CD4-positive, alpha-beta T cell (primary cell): ENCODE measurements around the gene ZC3H12D. TPM values are rescaled to one million over a fixed set of nuclear protein-coding genes. Genes with fewer than 3 reads are reported as not detected.
A peak's percentile ranks its signal among the peaks of the same experiment; 100 is the strongest.
"Not testable (repeated sequence)": the region's sequence is repeated elsewhere in the genome, so short reads cannot be mapped to it uniquely, and the experiment has no call there.

Experiments used
- ATAC-seq: fragments of 200-7000 bp; cut with Tn5 transposase; one replicate; pipeline ENCODE4 v1.10.0; 2022; ENCODE audit warnings: mild to moderate bottlenecking; ENCODE audit not compliant: poor library complexity
- CTCF ChIA-PET: fragments of 350-600 bp; sonication (Branson Sonifier 250); formaldehyde crosslinking; loops from one replicate; lab custom pipeline; 2021; ENCODE audit warnings: antibody characterized with exemption, inconsistent platforms; lab: Charles Lee
- POLR2A ChIA-PET: fragments of 350-600 bp; sonication (Branson Sonifier 250); formaldehyde crosslinking; loops from one replicate; lab custom pipeline; 2021; ENCODE audit warnings: antibody characterized with exemption, inconsistent platforms; lab: Charles Lee
- DNase-seq, 14 experiments: peaks; one replicate each; pipeline ENCODE4 v3.0.0-alpha.2; 2013 to 2020; ENCODE audit warnings: mixed read lengths in 2 of 14
- H3K27ac ChIP-seq, 2 donors: one replicate each; pipeline versions ENCODE4 v1.5.1 to v1.7.0; 2013; ENCODE audit warnings: low read length in 2 of 2, low read depth in 1 of 2, mild to moderate bottlenecking in 1 of 2
- H3K27me3 ChIP-seq, 2 experiments: 1 replicate in 1 of 2; 2 replicates in 1 of 2; pipeline versions ENCODE4 v1.6.1 to v1.7.0; 2013; ENCODE audit warnings: low read length in 2 of 2, control low read depth in 1 of 2, mild to moderate bottlenecking in 1 of 2, moderate library complexity in 1 of 2; ENCODE audit not compliant: insufficient read depth in 2 of 2, control insufficient read depth in 1 of 2
- H3K36me3 ChIP-seq: one replicate; pipeline ENCODE4 v1.6.1; 2013; ENCODE audit warnings: low read length, control low read depth; ENCODE audit not compliant: insufficient read depth
- H3K4me1 ChIP-seq: one replicate; pipeline ENCODE4 v1.6.1; 2013; ENCODE audit warnings: low read length, control low read depth; ENCODE audit not compliant: insufficient read depth
- H3K4me3 ChIP-seq: one replicate; pipeline ENCODE4 v1.5.1; 2013; ENCODE audit warnings: mild to moderate bottlenecking, low read length, moderate library complexity
- H3K9me3 ChIP-seq, 2 experiments: 1 replicate in 1 of 2; 2 replicates in 1 of 2; pipeline versions ENCODE4 v1.6.1 to v1.7.0; 2013; ENCODE audit warnings: low read length in 2 of 2, mild to moderate bottlenecking in 2 of 2, control low read depth in 1 of 2, moderate library complexity in 1 of 2; ENCODE audit not compliant: control insufficient read depth in 1 of 2, insufficient read depth in 1 of 2
- H3K27ac Mint-ChIP-seq: one replicate; pipeline ENCODE4 v1.8.0; 2020; ENCODE audit warnings: mixed read lengths
- H3K27me3 Mint-ChIP-seq: one replicate; pipeline ENCODE4 v1.8.0; 2021; ENCODE audit warnings: mixed read lengths
- H3K36me3 Mint-ChIP-seq: one replicate; pipeline ENCODE4 v1.8.0; 2021; ENCODE audit warnings: low read depth, mixed read lengths
- H3K4me1 Mint-ChIP-seq: one replicate; pipeline ENCODE4 v1.8.0; 2021; ENCODE audit warnings: low read depth, mixed read lengths
- H3K4me3 Mint-ChIP-seq: one replicate; pipeline ENCODE4 v1.8.0; 2020; ENCODE audit warnings: mild to moderate bottlenecking, mixed read lengths
- H3K9me3 Mint-ChIP-seq: one replicate; pipeline ENCODE4 v1.8.0; 2020; ENCODE audit warnings: mixed read lengths
- intact Hi-C, 2 experiments: fragments of 100-400 bp; cut with DNase I in 1 of 2; cut with micrococcal nuclease in 1 of 2; formaldehyde crosslinking; loops; one replicate each; pipeline versions ENCODE4 v1.15.1 to v1.9.0; 2023 to 2025; cut with DNase I, micrococcal nuclease
- total RNA-seq, 174 experiments: library from RNA in 2 of 174; stranded (reverse) in 2 of 174; gene quantifications; one replicate each; pipeline ENCODE4 v1.2.3 and lab custom pipeline; 2021 to 2026
- TF ChIP-seq, protein P1 (sequence below): fragments of 200-600 bp; IDR thresholded peaks from one replicate; pipeline ENCODE4 v1.8.0; 2022; ENCODE audit warnings: antibody characterized with exemption, mild to moderate bottlenecking

Gene ZC3H12D
- total RNA-seq, 2 experiments from 2014 or later, result 70.2 to 71.0 TPM

DNA sequence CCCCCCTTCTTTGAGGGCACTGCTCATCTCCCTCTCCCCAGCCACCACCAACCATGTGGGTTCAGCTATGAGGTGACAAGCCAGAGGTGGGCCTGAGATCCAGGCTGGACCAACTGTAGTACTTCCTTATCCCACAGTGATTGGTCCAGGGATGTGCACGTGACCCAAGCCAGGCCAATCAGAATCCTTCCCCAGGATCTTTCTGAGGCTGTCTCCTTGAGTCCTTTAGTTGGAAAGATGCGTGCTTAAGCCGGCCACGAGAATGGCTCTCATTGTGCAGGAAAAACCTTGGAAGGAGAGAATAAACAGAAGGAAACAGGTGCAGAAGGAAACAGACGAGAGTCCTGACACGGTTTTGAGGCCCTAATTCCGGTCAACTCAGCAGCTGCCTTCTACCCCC lies 39.2 kb downstream of the ZC3H12D start:
- Histone ChIP-seq H3K27ac (no peak overlapping the region), H3K36me3 (peaks cover 10% of the 10 kb centered on the region), H3K9me3 (no peaks in the 10 kb centered on the region), H3K4me1 (no peaks in the 10 kb centered on the region), H3K4me3 (no peak overlapping the region), H3K27me3 (no peaks in the 10 kb centered on the region)
- no peak overlapping the region for H3K27ac Mint-ChIP-seq
- no peaks in the 10 kb centered on the region for H3K27me3 Mint-ChIP-seq
- ATAC-seq, result no peak
- DNase-seq, result no peak
- H3K36me3 Mint-ChIP-seq, result peaks cover 18% of the 10 kb centered on the region
- intact Hi-C loops, result no loop called here
- POLR2A ChIA-PET, result interaction anchor here (0.5 kb wide), 1 partner anchor 126 kb away, joined by 3 read pairs; no protein-coding TSS in a partner anchor
- CTCF ChIA-PET, result interaction anchor here (2.0 kb wide), 1 partner anchor 72 kb away, joined by 5 read pairs; no protein-coding TSS in a partner anchor
- TF ChIP-seq, protein P1, sequence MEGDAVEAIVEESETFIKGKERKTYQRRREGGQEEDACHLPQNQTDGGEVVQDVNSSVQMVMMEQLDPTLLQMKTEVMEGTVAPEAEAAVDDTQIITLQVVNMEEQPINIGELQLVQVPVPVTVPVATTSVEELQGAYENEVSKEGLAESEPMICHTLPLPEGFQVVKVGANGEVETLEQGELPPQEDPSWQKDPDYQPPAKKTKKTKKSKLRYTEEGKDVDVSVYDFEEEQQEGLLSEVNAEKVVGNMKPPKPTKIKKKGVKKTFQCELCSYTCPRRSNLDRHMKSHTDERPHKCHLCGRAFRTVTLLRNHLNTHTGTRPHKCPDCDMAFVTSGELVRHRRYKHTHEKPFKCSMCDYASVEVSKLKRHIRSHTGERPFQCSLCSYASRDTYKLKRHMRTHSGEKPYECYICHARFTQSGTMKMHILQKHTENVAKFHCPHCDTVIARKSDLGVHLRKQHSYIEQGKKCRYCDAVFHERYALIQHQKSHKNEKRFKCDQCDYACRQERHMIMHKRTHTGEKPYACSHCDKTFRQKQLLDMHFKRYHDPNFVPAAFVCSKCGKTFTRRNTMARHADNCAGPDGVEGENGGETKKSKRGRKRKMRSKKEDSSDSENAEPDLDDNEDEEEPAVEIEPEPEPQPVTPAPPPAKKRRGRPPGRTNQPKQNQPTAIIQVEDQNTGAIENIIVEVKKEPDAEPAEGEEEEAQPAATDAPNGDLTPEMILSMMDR, result no peak
- no peak overlapping the region for H3K4me3 Mint-ChIP-seq
- H3K4me1 Mint-ChIP-seq, result no peaks in the 10 kb centered on the region
- H3K9me3 Mint-ChIP-seq, result no peaks in the 10 kb centered on the region

DNA sequence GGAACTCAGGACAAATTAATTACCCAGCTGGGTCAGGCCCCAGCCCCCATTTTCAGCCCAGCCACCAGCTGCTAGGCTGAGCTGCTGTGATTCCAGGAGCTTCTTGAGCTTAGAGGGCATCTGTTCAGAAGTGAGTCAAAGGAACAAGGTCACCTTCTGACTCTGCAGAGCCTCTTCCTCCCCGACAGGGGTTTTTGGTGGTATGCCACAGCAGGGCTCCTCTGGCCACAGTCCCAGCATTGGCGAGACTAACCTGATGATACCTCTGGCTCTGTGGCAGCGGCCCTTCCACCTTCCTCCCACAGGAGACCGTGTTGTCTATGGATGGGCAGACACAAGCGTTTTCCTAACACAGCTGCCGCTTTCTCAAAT lies 39.7 kb downstream of the ZC3H12D start:
- TF ChIP-seq, protein P1, result no peak
- H3K4me1 Mint-ChIP-seq, result no peaks in the 10 kb centered on the region
- no peaks in the 10 kb centered on the region for H3K4me1 ChIP-seq
- no peaks in the 10 kb centered on the region for H3K27me3 Mint-ChIP-seq
- peaks cover 5% of the 10 kb centered on the region for H3K36me3 ChIP-seq
- no peaks in the 10 kb centered on the region for H3K9me3 Mint-ChIP-seq
- no peaks in the 10 kb centered on the region for H3K27me3 ChIP-seq
- H3K9me3 ChIP-seq, result no peaks in the 10 kb centered on the region
- intact Hi-C loops, result no loop called here
- no peak overlapping the region for H3K4me3 ChIP-seq
- no peak overlapping the region for H3K4me3 Mint-ChIP-seq
- POLR2A ChIA-PET, result interaction anchor here (0.5 kb wide), 1 partner anchor 126 kb away, joined by 3 read pairs; no protein-coding TSS in a partner anchor
- no peak for ATAC-seq
- H3K27ac ChIP-seq, result no peak overlapping the region
- peaks cover 16% of the 10 kb centered on the region for H3K36me3 Mint-ChIP-seq
- no peak overlapping the region for H3K27ac Mint-ChIP-seq
- CTCF ChIA-PET, result interaction anchor here (2.0 kb wide), 1 partner anchor 72 kb away, joined by 5 read pairs; no protein-coding TSS in a partner anchor
- DNase-seq, result peak in 1 of 14 experiments; percentile 49

DNA sequence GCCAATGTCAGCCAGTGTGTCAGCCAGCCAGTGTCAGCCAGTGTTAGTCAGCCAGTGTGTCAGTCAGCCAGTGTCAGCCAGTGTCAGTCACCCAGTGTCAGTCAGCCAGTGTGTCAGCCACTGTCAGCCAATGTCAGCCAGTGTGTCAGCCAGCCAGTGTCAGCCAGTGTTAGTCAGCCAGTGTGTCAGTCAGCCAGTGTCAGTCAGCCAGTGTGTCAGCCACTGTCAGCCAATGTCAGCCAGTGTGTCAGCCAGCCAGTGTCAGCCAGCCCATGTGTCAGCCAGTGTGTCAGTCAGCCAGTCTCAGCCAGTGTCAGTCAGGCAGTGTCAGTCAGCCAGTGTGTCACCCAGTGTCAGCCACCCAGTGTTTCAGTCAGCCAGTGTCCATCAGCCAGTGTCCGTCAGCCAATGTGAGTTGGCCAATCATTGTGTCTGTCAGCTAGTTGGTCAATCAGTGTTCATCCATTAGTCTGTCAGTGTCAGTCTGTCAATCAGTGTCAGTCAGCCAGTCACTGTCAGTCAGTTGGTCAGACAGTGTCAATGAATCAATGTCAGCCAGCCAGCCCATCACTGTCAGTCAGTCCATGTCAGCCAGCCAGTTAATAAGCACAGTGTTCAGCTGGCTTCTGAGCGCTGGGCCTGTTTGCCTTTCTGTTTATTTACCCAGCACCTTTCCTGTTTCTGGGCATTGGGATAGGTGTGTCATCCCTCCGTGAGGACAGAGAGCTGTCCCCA lies 40.3 kb downstream of the ZC3H12D start:
- H3K9me3 ChIP-seq, H3K27me3 Mint-ChIP-seq, H3K4me1 ChIP-seq, H3K4me3 Mint-ChIP-seq, ATAC-seq, intact Hi-C loops, H3K27ac Mint-ChIP-seq, POLR2A ChIA-PET, H3K36me3 ChIP-seq, H3K4me3 ChIP-seq, H3K4me1 Mint-ChIP-seq, H3K27ac ChIP-seq, H3K9me3 Mint-ChIP-seq, H3K27me3 ChIP-seq, DNase-seq: not testable (repeated sequence)
- peaks cover 11% of the 10 kb centered on the region for H3K36me3 Mint-ChIP-seq
- CTCF ChIA-PET, result interaction anchor here (1.7 to 2.0 kb wide), 2 partner anchors 73 to 416 kb away, joined by 3 to 5 read pairs; no protein-coding TSS in a partner anchor
